HepG2 (cell line): Measurements from ENCODE around the gene UBL7. TPM values are rescaled to one million over a fixed set of nuclear protein-coding genes. Genes with fewer than 3 reads are reported as not detected.

Source experiments
- ATAC-seq: fragments of 200-7000 bp; cut with Tn5 transposase; 3 replicates; pipeline ENCODE4 v1.9.1; 2020; ENCODE audit warnings: mild to moderate bottlenecking, moderate library complexity
- BruUV-seq: library from RNA; stranded (reverse); fragments of 400-500 nt; replicated peaks from 2 replicates; lab custom pipeline; 2021; lab: Mats Ljungman, UMichigan
- CTCF ChIA-PET: fragments of 300-600 bp; formaldehyde crosslinking; extraction: SDS; loops from one replicate; lab custom pipeline; 2021; ENCODE audit warnings: low total read pairs, inconsistent platforms, low intra/inter-chr PET ratio; lab: Yijun Ruan, JAX
- POLR2A ChIA-PET: fragments of 350-600 bp; sonication (Branson Sonifier 250); formaldehyde crosslinking; loops from one replicate; lab custom pipeline; 2020; ENCODE audit warnings: antibody characterized with exemption, inconsistent platforms; lab: Yijun Ruan, JAX
- DNase-seq: peaks from one replicate; pipeline ENCODE4 v3.0.0-alpha.2; 2015; ENCODE audit warnings: low spot score
- FAIRE-seq: peaks from 3 replicates; lab custom pipeline; 2011; peaks lifted over from hg19 to GRCh38; lab: Jason Lieb, UNC
- H2AFZ ChIP-seq: one replicate; pipeline ENCODE4 v1.6.1; 2011; ENCODE audit warnings: low read length, inconsistent platforms
- H3K27ac ChIP-seq: fragments of 300-600 bp; 3 replicates; pipeline ENCODE4 v1.8.0; 2011; ENCODE audit warnings: mixed run types, mild to moderate bottlenecking, mixed read lengths, low read length, inconsistent platforms; ENCODE audit not compliant: insufficient read depth; ENCODE audit errors: extremely low read length
- H3K27me3 ChIP-seq, 2 experiments: fragments of 200-600 bp in 1 of 2; 2 replicates in 1 of 2; 3 replicates in 1 of 2; pipeline versions ENCODE4 v1.6.0 to v1.8.0; 2011; ENCODE audit warnings: low read length in 2 of 2, mild to moderate bottlenecking in 2 of 2, moderate library complexity in 2 of 2, inconsistent platforms in 1 of 2; ENCODE audit not compliant: insufficient read depth in 2 of 2, control insufficient read depth in 1 of 2
- H3K36me3 ChIP-seq, 2 experiments: fragments of 200-600 bp in 1 of 2; replicated peaks in 1 of 2; 2 replicates in 1 of 2; 3 replicates in 1 of 2; pipeline versions ENCODE4 v1.5.1 to v1.8.0; 2011; ENCODE audit warnings: low read length in 2 of 2, inconsistent platforms in 1 of 2; ENCODE audit not compliant: insufficient read depth in 2 of 2, control insufficient read depth in 1 of 2
- H3K4me1 ChIP-seq: 2 replicates; pipeline ENCODE4 v1.5.1; 2012; ENCODE audit warnings: low read length, inconsistent platforms; ENCODE audit not compliant: insufficient read depth
- H3K4me2 ChIP-seq: 2 replicates; pipeline ENCODE4 v1.6.0; 2011; ENCODE audit warnings: low read depth, low read length, inconsistent platforms
- H3K4me3 ChIP-seq, 3 experiments: fragments of 200-600 bp in 1 of 3; sonication (generic), shearing (Covaris generic) in 1 of 3; replicated peaks in 1 of 3; 2 replicates each; pipeline ENCODE4 v1.5.1; 2011 to 2016; ENCODE audit warnings: low read length in 3 of 3, inconsistent platforms in 2 of 3, low read depth in 2 of 3, mild to moderate bottlenecking in 2 of 3, control low read depth in 1 of 3, mixed read lengths in 1 of 3; ENCODE audit not compliant: insufficient read depth in 1 of 3
- H3K79me2 ChIP-seq: one replicate; pipeline ENCODE4 v1.6.1; 2011; ENCODE audit warnings: low read length, inconsistent platforms; ENCODE audit not compliant: insufficient read depth
- H3K9ac ChIP-seq: 2 replicates; pipeline ENCODE4 v1.6.0; 2011; ENCODE audit warnings: mild to moderate bottlenecking, low read depth, low read length, inconsistent platforms; ENCODE audit not compliant: insufficient read depth
- H3K9me3 ChIP-seq: 2 replicates; pipeline ENCODE4 v1.5.1; 2012; ENCODE audit warnings: mild to moderate bottlenecking, low read length
- H4K20me1 ChIP-seq: 2 replicates; pipeline ENCODE4 v1.6.0; 2011; ENCODE audit warnings: inconsistent platforms, mild to moderate bottlenecking, low read length, moderate library complexity; ENCODE audit not compliant: insufficient read depth
- BRCA1 ChIP-seq: sonication (generic); formaldehyde crosslinking; IDR thresholded peaks from 2 replicates; pipeline ENCODE4 v1.4.0; 2020; ENCODE audit warnings: missing genetic modification reagents
- HOXA9 ChIP-seq: sonication (generic); formaldehyde crosslinking; IDR thresholded peaks from 2 replicates; pipeline ENCODE4 v1.8.1; 2022; ENCODE audit warnings: missing genetic modification reagents, mild to moderate bottlenecking, moderate library complexity, borderline replicate concordance
- RBFOX2 ChIP-seq: fragments of 200-400 bp; formaldehyde crosslinking; IDR thresholded peaks from 2 replicates; pipeline ENCODE4 v1.6.1; 2017; ENCODE audit warnings: low read depth, mild to moderate bottlenecking, low read length
- RFXANK ChIP-seq: IDR thresholded peaks from 2 replicates; pipeline ENCODE4 v1.6.1; 2016
- SIN3A ChIP-seq: IDR thresholded peaks from 2 replicates; pipeline ENCODE4 v1.6.1; 2011; ENCODE audit warnings: low read depth, mild to moderate bottlenecking, control low read depth, low read length, borderline replicate concordance
- SMYD3 ChIP-seq: sonication (generic); formaldehyde crosslinking; IDR thresholded peaks from 2 replicates; pipeline ENCODE4 v1.8.1; 2023; ENCODE audit warnings: mild to moderate bottlenecking, missing genetic modification reagents
- SOX5 ChIP-seq: IDR thresholded peaks from 2 replicates; pipeline ENCODE4 v1.6.1; 2016; ENCODE audit warnings: borderline replicate concordance
- SRY ChIP-seq: sonication (generic); formaldehyde crosslinking; IDR thresholded peaks from 2 replicates; pipeline ENCODE4 v1.8.0; 2022; ENCODE audit warnings: mild to moderate bottlenecking, missing genetic modification reagents
- ZNF556 ChIP-seq: sonication (generic); formaldehyde crosslinking; IDR thresholded peaks from 2 replicates; pipeline ENCODE4 v1.4.0; 2020; ENCODE audit warnings: mild to moderate bottlenecking, missing genetic modification reagents, borderline replicate concordance
- ZNF598 ChIP-seq: sonication (generic); formaldehyde crosslinking; IDR thresholded peaks from 2 replicates; pipeline ENCODE4 v1.5.1; 2020; ENCODE audit warnings: mild to moderate bottlenecking, missing genetic modification reagents, borderline replicate concordance
- ZNF713 ChIP-seq: sonication (generic); formaldehyde crosslinking; IDR thresholded peaks from 2 replicates; pipeline ENCODE4 v1.4.0; 2020; ENCODE audit warnings: mild to moderate bottlenecking, missing genetic modification reagents
- ZNF879 ChIP-seq: sonication (generic); formaldehyde crosslinking; IDR thresholded peaks from 2 replicates; pipeline ENCODE4 v1.8.1; 2023; ENCODE audit warnings: missing genetic modification reagents
- ZNF891 ChIP-seq: sonication (generic); formaldehyde crosslinking; IDR thresholded peaks from 2 replicates; pipeline ENCODE4 v1.5.0; 2020; ENCODE audit warnings: mild to moderate bottlenecking, missing genetic modification reagents
- ZSCAN31 ChIP-seq: sonication (generic); formaldehyde crosslinking; IDR thresholded peaks from 2 replicates; pipeline ENCODE4 v1.5.0; 2020; ENCODE audit warnings: low read depth, mild to moderate bottlenecking, missing genetic modification reagents
- WGBS: methylation state at CpG from one replicate; pipeline ENCODE4 v1.1.6; 2017; ENCODE audit warnings: low lambda C conversion rate; 5-methylcytosine and 5-hydroxymethylcytosine counted together
- in situ Hi-C: cut with HindIII; loops from 2 replicates; pipeline ENCODE4 v1.10.0; 2017; ENCODE audit warnings: low pct_unique_long_range_greater_than_20kb; ENCODE audit not compliant: extremely low pct_ligation_motif_present
- intact Hi-C: fragments of 100-400 bp; cut with micrococcal nuclease; formaldehyde crosslinking; loops from one replicate; pipeline ENCODE4 v1.10.0; 2022; ENCODE audit not compliant: unreplicated experiment
- polyA plus RNA-seq, 8 experiments: library from polyadenylated mRNA; depleted of rRNA in 3 of 8; stranded (reverse) in 7 of 8; unstranded in 1 of 8; fragments of >200 nt; fragmentation: Illumina TruSeq in 4 of 8; extraction: Trizol in 4 of 8; gene quantifications; 2 replicates each; pipeline versions ENCODE4 v1.2.1 to v1.2.3, GENCODE V29; 2011 to 2016; ENCODE audit warnings: low read depth in 4 of 8, missing spikeins in 1 of 8, mixed read lengths in 1 of 8; ENCODE audit not compliant: insufficient read depth in 1 of 8
- total RNA-seq, 5 experiments: library from RNA; depleted of rRNA; stranded (reverse); fragments of >200 nt; fragmentation: Illumina TruSeq; extraction: Trizol; gene quantifications; 2 replicates each; pipeline ENCODE4 v1.2.3, GENCODE V29; 2016; ENCODE audit warnings: low read depth in 1 of 5
- TF ChIP-seq, protein P1 (sequence below): sonication (generic); formaldehyde crosslinking; IDR thresholded peaks from 2 replicates; pipeline ENCODE4 v1.4.0; 2020; ENCODE audit warnings: mild to moderate bottlenecking, missing genetic modification reagents
- TF ChIP-seq, protein P2 (sequence below): sonication (generic); formaldehyde crosslinking; IDR thresholded peaks from 2 replicates; pipeline ENCODE4 v1.4.0; 2020; ENCODE audit warnings: missing genetic modification reagents, borderline replicate concordance
- TF ChIP-seq, protein P3 (sequence below): sonication (generic); formaldehyde crosslinking; IDR thresholded peaks from 2 replicates; pipeline ENCODE4 v1.8.0; 2022; ENCODE audit warnings: missing genetic modification reagents, mild to moderate bottlenecking, moderate library complexity, borderline replicate concordance
- TF ChIP-seq, protein P4 (sequence below): sonication (generic); IDR thresholded peaks from 2 replicates; pipeline ENCODE4 v1.6.1; 2016; ENCODE audit warnings: low read depth, borderline replicate concordance

UBL7 gene
- total and polyA plus RNA-seq, 2 of the 13 experiments (the other 11 are each of a cell fraction or from before 2014, with no cell fraction given): 55.0 to 63.5 TPM

DNA sequence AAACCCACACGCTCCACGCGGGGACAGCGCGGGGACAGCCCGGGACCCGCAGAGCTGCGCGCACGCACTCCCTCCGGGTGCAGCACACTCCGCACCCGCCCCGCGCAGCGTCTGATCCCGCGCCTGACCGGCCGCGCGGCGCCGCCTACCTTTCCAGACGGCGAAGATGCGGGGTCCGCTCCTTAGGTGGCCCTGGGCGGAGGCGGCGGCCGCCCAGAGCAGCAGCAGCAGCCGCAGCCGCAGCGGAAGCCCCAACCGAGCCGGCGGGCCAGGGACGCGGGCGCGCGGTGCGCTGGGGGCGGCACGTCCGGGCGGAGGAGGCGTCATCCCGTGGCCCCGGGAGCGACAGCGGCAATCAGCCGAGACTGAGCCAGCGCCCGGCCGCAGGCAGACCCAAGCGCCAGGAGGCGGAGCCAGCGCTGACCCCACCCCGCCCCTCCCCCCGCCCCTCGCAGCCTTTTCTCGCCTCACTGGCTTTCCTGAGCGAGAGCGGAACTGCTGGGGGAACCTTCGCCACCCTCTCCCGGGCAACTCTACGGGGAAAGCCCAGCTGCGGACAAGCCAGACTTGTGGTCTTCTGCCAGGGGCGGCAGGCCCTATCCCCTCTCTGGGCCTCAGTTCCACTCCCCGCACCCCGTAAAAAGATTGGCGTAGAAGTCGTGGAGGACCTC, 27.2 kb downstream of the UBL7 start, which contains the start of gene SEMA7A:
TSS of gene SEMA7A (minus strand) at position 367 of the 671 bp plus-strand sequence. CDS start at position 327, 40 bp downstream.
- Histone ChIP-seq H3K9me3 (no peaks in the 10 kb centered on the region), H3K4me3 (peak within 1 kb of the TSS; percentile 80 to 95 (median 87)), H3K79me2 (peaks cover 42% of the 10 kb centered on the region), H3K4me1 (peaks cover 67% of the 10 kb centered on the region), H3K36me3 (peaks cover 12 to 19% of the 10 kb centered on the region in 2 experiments; a peak in 4 of 5 replicates), H3K4me2 (peak within 1 kb of the TSS; percentile 75), H3K9ac (peak within 1 kb of the TSS; percentile 84), H3K27me3 (no peaks in the 10 kb centered on the region), H2AFZ (no peak within 1 kb of the TSS), H4K20me1 (peaks cover 16% of the 10 kb centered on the region), H3K27ac (peak within 1 kb of the TSS; percentile 66)
- no TSS peak for BruUV-seq
- FAIRE-seq (no peak), DNase-seq (peak; percentile 64), ATAC-seq (peak; percentile 82)
- intact Hi-C loops: no loop called here
- CTCF ChIA-PET: interaction anchor here (1.4 kb wide), 1 partner anchor 59 kb away, joined by 3 read pairs; no protein-coding TSS in a partner anchor
- in situ Hi-C loops: loop anchor here (5.0 kb wide), 1 partner anchor 46 kb away; no protein-coding TSS in a partner anchor
- WGBS: 7% methylated on average over 3 of the region's 75 CpGs
- POLR2A ChIA-PET: interaction anchor here (0.6 to 9.8 kb wide), 14 partner anchors 8 to 107 kb away, joined by 3 to 140 read pairs (median 4); partner anchors contain the start of genes ARID3B and UBL7
- TF ChIP-seq, protein P1, sequence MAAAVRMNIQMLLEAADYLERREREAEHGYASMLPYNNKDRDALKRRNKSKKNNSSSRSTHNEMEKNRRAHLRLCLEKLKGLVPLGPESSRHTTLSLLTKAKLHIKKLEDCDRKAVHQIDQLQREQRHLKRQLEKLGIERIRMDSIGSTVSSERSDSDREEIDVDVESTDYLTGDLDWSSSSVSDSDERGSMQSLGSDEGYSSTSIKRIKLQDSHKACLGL (CRISPR knock-in tag): peak; percentile 64; the same call in 1 of the 2 replicates
- TF ChIP-seq SIN3A: peak; percentile 79; the same call in 1 of the 2 replicates
- TF ChIP-seq ZNF713 (CRISPR knock-in tag): peak; percentile 58; the same call in 1 of the 2 replicates
- TF ChIP-seq ZNF556 (CRISPR knock-in tag): peak; percentile 31; the same call in 1 of the 2 replicates
- TF ChIP-seq, protein P2, sequence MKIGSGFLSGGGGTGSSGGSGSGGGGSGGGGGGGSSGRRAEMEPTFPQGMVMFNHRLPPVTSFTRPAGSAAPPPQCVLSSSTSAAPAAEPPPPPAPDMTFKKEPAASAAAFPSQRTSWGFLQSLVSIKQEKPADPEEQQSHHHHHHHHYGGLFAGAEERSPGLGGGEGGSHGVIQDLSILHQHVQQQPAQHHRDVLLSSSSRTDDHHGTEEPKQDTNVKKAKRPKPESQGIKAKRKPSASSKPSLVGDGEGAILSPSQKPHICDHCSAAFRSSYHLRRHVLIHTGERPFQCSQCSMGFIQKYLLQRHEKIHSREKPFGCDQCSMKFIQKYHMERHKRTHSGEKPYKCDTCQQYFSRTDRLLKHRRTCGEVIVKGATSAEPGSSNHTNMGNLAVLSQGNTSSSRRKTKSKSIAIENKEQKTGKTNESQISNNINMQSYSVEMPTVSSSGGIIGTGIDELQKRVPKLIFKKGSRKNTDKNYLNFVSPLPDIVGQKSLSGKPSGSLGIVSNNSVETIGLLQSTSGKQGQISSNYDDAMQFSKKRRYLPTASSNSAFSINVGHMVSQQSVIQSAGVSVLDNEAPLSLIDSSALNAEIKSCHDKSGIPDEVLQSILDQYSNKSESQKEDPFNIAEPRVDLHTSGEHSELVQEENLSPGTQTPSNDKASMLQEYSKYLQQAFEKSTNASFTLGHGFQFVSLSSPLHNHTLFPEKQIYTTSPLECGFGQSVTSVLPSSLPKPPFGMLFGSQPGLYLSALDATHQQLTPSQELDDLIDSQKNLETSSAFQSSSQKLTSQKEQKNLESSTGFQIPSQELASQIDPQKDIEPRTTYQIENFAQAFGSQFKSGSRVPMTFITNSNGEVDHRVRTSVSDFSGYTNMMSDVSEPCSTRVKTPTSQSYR (CRISPR knock-in tag): peak; percentile 67
- peak; percentile 87 for TF ChIP-seq RBFOX2
- no peak for TF ChIP-seq ZNF879
- no peak; the same call in 1 of the 2 replicates for TF ChIP-seq SOX5
- no peak for TF ChIP-seq RFXANK (CRISPR knock-in tag)
- no peak for TF ChIP-seq SMYD3
- TF ChIP-seq ZSCAN31: peak; percentile 87
- TF ChIP-seq, protein P3, sequence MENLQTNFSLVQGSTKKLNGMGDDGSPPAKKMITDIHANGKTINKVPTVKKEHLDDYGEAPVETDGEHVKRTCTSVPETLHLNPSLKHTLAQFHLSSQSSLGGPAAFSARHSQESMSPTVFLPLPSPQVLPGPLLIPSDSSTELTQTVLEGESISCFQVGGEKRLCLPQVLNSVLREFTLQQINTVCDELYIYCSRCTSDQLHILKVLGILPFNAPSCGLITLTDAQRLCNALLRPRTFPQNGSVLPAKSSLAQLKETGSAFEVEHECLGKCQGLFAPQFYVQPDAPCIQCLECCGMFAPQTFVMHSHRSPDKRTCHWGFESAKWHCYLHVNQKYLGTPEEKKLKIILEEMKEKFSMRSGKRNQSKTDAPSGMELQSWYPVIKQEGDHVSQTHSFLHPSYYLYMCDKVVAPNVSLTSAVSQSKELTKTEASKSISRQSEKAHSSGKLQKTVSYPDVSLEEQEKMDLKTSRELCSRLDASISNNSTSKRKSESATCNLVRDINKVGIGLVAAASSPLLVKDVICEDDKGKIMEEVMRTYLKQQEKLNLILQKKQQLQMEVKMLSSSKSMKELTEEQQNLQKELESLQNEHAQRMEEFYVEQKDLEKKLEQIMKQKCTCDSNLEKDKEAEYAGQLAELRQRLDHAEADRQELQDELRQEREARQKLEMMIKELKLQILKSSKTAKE (CRISPR knock-in tag): peak; percentile 22; the same call in 1 of the 2 replicates
- no peak; the same call in 1 of the 2 replicates for TF ChIP-seq ZNF891
- TF ChIP-seq HOXA9 (CRISPR knock-in tag): 0 out of 2 replicates have a peak, but pooled peaks have one; percentile 45
- no peak for TF ChIP-seq BRCA1
- TF ChIP-seq, protein P4, sequence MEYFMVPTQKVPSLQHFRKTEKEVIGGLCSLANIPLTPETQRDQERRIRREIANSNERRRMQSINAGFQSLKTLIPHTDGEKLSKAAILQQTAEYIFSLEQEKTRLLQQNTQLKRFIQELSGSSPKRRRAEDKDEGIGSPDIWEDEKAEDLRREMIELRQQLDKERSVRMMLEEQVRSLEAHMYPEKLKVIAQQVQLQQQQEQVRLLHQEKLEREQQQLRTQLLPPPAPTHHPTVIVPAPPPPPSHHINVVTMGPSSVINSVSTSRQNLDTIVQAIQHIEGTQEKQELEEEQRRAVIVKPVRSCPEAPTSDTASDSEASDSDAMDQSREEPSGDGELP: no peak
- no peak for TF ChIP-seq ZNF598
- peak; percentile 39; the same call in 1 of the 2 replicates for TF ChIP-seq SRY (CRISPR knock-in tag)
